GM18861 (cell line): ENCODE data around the gene ZNF768.
"Not testable (repeated sequence)": the region's sequence is repeated elsewhere in the genome, so short reads cannot be mapped to it uniquely, and the experiment has no call there.

ENCODE experiments used
- ATAC-seq: cut with Tn5 transposase; IDR thresholded peaks from one replicate; pipeline ENCODE4 v1.9.1; 2021; ENCODE audit not compliant: unreplicated experiment

Gene ZNF768

DNA sequence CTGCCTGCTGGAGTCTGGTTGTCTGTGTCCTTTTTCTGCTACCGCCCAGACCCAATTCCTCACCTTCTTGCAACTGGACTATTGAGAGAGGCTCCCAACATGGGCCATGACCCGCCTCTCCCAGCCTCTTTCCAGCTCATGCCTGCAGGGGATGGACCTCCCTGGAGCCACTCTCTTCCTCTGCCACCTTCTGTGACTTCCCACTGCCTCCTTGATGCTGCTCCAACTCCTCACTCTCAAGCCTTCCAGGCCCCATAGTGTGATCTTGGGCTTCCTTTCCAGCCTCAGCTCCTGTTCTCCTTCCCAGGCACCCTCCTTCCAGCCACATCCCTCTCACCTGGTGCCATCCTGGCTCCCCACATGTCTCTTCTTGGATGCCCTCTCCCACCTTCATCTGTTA, 11.1 kb downstream of the ZNF768 start:
- ATAC-seq, result no peak

GRCh38 chr16:30511509-30511908, 14.9 kb downstream of the ZNF768 start:
- ATAC-seq, result no peak

GRCh38 chr16:30510376-30510938, 15.9 kb downstream of the ZNF768 start:
- no peak for ATAC-seq

- no peak for ATAC-seq
Observed at GRCh38 chr16:30509081-30509765, 17.1 kb downstream of the ZNF768 start.

GRCh38 chr16:30503403-30504296, 22.7 kb downstream of the ZNF768 start:
- no peak for ATAC-seq

GRCh38 chr16:30499284-30499683, 27.1 kb downstream of the ZNF768 start:
- no peak for ATAC-seq

DNA sequence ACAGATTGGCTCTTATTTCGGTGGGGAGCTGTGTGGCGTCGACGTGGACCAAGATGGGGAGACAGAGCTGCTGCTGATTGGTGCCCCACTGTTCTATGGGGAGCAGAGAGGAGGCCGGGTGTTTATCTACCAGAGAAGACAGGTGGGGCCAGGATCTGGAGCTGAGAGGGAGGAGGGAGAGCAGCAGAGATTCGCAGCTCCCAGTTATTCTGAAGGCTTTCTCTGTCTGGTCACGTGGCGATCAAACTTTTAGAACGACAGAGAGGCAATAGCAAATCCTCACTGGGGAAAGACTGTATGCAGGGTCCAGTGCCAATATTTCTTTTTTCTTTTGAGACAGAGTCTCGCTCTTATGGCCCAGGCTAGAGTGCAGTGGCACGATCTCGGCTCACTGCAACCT, 31.7 kb downstream of the ZNF768 start:
- ATAC-seq, result no peak

- ATAC-seq, result no peak
Observed at GRCh38 chr16:30493941-30494488, 32.4 kb downstream of the ZNF768 start.

DNA sequence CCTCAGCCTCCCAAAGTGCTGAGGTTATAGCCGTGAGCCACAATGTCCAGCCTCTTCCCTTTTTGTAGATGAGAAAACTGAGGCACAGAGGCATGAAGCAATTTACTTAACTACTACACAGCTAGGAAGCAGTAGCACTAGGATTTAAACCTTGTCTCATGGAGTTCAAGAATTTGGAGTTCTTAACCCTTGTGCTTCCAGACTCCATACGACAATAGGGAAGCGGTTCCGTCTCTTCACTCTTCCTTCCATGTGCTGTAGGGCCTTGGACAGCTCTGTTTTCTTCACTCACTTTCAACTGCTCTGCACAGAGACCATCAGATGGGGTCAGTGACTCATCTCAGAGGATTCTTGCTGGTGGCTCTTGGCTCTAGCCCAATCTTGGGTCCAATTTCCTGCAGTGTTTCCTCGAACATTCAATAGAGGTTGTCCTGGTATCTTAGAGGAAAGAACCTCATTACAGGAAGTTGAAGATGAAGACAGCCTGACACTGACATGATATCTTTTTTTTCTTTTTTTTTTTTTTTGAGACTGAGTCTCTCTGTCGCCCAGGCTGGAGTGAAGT, 34.5 kb downstream of the ZNF768 start:
- no peak for ATAC-seq

GRCh38 chr16:30491229-30491628, 35.1 kb downstream of the ZNF768 start:
- no peak for ATAC-seq

- no peak for ATAC-seq
Observed at GRCh38 chr16:30490210-30490609, 36.2 kb downstream of the ZNF768 start.

GRCh38 chr16:30488764-30489605, 37.4 kb downstream of the ZNF768 start:
- no peak for ATAC-seq

GRCh38 chr16:30485818-30486436, 40.4 kb downstream of the ZNF768 start:
- no peak for ATAC-seq

DNA sequence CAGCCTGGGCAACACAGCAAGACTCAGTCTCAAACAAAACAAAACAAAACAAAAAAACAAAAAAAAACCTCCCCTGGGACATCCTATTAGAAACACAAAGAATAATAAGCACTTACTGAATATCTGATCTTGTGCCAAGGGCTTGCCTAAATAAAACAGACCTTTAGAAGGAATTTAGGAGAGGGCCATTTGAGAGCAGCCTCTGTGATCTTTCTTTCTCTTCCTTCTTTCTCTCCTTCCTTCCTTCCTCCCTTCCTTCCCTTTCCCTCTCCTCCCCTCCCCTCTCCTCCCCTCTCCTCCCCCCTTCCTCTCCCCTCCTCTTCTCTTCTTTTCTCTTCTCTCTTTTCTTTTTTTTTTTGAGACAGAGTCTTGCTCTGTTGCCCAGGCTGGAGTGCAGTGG, 41.5 kb downstream of the ZNF768 start:
- ATAC-seq, result no peak

DNA sequence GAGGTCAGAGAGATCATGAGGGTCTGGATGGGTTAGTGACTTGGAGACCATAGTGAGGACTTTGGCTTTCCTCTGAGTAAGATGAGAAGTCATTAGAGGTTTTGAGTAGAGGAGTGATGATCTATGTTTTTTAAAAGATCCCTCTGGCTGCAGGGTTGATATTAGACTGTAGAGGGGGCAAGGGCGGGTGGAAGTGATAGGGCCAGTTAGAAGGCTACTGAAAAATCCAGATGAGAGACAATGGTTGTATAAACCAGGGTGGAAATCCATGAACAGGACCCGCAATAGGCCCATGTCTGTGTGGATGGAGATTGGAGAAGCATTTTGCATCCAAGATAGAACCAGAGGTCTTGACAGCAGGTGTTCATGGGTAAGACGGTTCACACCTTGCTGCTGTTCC, 44.0 kb downstream of the ZNF768 start:
- no peak for ATAC-seq

DNA sequence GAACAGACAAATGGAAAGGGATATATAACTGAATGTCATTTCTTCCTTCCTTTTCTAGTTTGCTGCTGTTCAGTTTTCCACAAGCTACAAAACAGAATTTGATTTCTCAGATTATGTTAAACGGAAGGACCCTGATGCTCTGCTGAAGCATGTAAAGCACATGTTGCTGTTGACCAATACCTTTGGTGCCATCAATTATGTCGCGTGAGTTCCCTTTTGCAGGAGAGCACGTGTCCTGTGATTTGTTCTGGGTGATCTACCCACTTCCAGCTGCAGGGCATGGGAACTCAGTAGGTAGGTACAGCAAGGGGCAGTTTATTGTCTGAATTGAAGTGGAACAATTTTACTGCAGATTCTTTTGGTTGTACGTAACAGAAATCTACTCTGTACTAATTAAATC, 45.0 kb downstream of the ZNF768 start:
- no peak for ATAC-seq

DNA sequence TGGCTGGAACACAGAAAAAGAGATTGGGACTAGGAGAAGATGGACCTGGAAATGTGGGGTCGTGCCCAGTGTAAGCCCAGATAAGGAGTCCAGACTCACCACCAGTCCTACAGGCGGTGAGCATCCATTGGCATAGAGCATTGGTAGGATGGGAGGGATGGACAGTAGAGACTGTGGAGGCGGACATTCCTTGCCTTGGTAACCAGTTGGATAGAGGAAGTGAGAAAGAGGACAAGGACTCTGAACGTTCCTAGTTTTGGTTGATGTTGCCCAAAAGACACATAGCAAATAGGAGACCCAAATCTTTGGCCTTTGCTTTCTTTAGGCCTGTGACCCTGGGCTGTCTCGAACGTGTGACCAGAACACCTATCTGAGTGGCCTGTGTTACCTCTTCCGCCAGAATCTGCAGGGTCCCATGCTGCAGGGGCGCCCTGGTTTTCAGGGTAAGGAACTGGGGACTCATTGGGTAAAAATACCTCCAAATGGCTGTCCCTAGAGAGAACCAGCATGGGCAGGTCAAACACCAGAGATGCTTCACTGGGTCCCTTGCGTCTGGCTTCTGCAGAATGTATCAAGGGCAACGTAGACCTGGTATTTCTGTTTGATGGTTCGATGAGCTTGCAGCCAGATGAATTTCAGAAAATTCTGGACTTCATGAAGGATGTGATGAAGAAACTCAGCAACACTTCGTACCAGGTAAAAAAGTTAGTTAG, 47.4 kb downstream of the ZNF768 start:
- no peak for ATAC-seq

DNA sequence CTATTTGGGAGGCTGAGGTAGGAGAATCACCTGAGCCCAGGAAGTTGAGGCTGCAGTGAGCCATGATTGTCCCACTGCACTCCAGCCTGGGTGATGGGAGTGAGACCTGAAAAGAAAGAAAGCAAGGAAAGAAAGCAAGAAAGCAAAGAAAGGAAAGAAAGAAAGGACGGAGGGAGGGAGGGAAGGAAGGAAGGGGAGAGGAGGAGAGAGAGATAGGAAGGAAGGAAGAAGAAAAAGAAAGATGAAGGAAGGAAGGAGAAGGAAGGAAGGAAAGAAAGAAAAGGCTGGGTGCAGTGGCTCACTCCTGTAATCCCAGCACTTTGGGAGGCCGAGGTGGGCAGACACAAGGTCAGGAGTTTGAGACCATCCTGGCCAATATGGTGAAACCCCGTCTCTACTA, 48.6 kb downstream of the ZNF768 start:
- ATAC-seq, result not testable (repeated sequence)

- no peak for ATAC-seq
Observed at GRCh38 chr16:30476991-30477390, 49.4 kb downstream of the ZNF768 start.
